OCI-LY7 (cell line): ENCODE data around the gene MRPL46.

Experiments
- EZH2phosphoT487 ChIP-seq: fragments of 200-600 bp; sonication (generic); IDR thresholded peaks from 2 replicates; pipeline ENCODE4 v1.6.1; 2018; ENCODE audit warnings: low read depth, borderline replicate concordance, mild to moderate bottlenecking, mixed run types, antibody characterized with exemption, low read length, moderate library complexity, mixed read lengths
- TF ChIP-seq, protein P1 (sequence below): fragments of 200-600 bp; sonication (generic); conservative IDR thresholded peaks from 2 replicates; pipeline ENCODE4 v1.5.1; 2014; ENCODE audit warnings: mild to moderate bottlenecking, antibody characterized with exemption, low read length, moderate library complexity, mixed read lengths

DNA sequence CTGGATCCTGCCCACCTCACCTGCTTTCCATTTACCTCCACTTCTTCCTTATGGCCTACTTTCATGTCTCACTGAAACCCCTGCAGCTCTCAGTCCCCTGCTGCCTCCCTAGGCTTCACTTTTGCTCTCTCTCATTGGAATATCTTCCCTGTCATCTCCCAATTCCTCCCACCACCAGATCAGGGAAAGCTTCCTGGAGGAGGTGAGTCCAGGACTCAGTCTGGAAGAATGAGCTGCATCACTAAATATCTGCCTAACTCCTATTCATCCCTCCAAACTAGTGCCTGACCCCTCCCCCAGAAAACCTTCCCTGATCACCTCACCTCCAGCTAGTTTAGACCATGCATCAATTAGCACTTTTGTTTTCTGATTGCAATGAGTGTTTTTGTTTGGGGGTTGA lies 37.1 kb downstream of the MRPL46 start:
- TF ChIP-seq, protein P1, sequence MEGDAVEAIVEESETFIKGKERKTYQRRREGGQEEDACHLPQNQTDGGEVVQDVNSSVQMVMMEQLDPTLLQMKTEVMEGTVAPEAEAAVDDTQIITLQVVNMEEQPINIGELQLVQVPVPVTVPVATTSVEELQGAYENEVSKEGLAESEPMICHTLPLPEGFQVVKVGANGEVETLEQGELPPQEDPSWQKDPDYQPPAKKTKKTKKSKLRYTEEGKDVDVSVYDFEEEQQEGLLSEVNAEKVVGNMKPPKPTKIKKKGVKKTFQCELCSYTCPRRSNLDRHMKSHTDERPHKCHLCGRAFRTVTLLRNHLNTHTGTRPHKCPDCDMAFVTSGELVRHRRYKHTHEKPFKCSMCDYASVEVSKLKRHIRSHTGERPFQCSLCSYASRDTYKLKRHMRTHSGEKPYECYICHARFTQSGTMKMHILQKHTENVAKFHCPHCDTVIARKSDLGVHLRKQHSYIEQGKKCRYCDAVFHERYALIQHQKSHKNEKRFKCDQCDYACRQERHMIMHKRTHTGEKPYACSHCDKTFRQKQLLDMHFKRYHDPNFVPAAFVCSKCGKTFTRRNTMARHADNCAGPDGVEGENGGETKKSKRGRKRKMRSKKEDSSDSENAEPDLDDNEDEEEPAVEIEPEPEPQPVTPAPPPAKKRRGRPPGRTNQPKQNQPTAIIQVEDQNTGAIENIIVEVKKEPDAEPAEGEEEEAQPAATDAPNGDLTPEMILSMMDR = no peak
- no peak for TF ChIP-seq EZH2phosphoT487
